ENCODE results near the gene TCP11L2. TPM values are rescaled to one million over a fixed set of nuclear protein-coding genes. Genes with fewer than 3 reads are reported as not detected.
A peak's percentile ranks its signal among the peaks of the same experiment; 100 is the strongest.

The TCP11L2 gene
- total and polyA plus RNA-seq, 9 of the 15 experiments (the other 6 are each of a cell fraction or from before 2014, with no cell fraction given), result 0.39 to 4.5 (median 1.3) TPM

DNA sequence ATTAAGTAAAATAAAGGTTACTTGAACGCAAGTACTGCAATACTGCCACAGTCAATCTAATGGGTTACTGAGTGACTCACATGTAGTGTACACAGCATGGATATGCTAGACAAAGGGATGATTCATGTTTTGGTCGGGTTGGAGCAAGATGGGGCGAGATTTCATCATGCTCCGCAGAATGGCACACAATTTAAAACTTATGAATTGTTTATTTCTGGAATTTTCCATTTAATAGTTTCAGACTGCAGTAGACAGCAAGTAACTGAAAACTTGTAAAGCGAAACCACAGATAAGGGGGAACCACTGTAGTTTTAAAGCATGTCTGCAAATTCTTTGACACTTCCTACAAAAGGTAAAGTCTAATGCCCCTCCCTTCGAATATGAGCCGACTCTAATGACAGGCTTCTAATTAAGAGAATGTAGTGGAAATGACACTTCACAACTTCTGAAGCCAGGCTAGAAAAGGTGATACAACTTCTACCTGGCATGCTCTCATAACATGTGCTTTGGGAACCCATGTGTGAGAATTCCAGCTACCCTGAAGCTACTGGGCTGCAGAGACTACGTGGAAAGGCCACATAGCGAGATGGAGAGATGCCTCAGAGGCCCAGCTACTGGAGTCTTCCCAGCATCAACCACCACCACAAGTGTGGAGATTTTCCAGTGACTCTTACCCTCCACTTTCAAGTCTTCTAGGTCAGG lies 13.9 kb upstream of the TCP11L2 start (continued):
- TF ChIP-seq ZNF717 (CRISPR knock-in tag; IDR thresholded peaks at IDR 0.05) (no peak), LEF1 (IDR thresholded peaks at IDR 0.05) (peak; percentile 59; the same call in 1 of the 2 replicates), ELF2 (CRISPR knock-in tag; IDR thresholded peaks at IDR 0.05) (no peak), MNT (conservative IDR thresholded peaks at IDR 0.05) (0 out of 4 replicates have a peak, but pooled peaks of 1 of the 2 experiments have one; percentile 29), SMAD4 (CRISPR knock-in tag; conservative IDR thresholded peaks at IDR 0.05) (peak; percentile 73), ZNF311 (CRISPR knock-in tag; IDR thresholded peaks at IDR 0.05) (peak; percentile 74), MAZ (CRISPR knock-in tag; conservative IDR thresholded peaks at IDR 0.05 in 1 of 2, IDR thresholded peaks at IDR 0.05 in 1 of 2) (peak in 1 of 2 experiments; percentile 49; a peak in 1 of 4 replicates), JUND (IDR thresholded peaks at IDR 0.05; ENCODE audit: borderline replicate concordance, low read depth, low read length) (peak; percentile 96), JUND (tag; IDR thresholded peaks at IDR 0.05; ENCODE audit: borderline replicate concordance, low read depth, low read length) (peak; percentile 94), SOX6 (IDR thresholded peaks at IDR 0.05) (peak; percentile 93), ATF7 (IDR thresholded peaks at IDR 0.05) (peak; percentile 89), ZSCAN29 (IDR thresholded peaks at IDR 0.05) (no peak), ETV6 (IDR thresholded peaks at IDR 0.05; ENCODE audit: borderline replicate concordance in 1 of 2, low read depth in 2 of 2, low read length in 1 of 2) (no peak), ETV6 (CRISPR knock-in tag; IDR thresholded peaks at IDR 0.05; ENCODE audit: borderline replicate concordance) (no peak), HES1 (IDR thresholded peaks at IDR 0.05; ENCODE audit: low read depth) (no peak), CHCHD3 (CRISPR knock-in tag; IDR thresholded peaks at IDR 0.05) (no peak), ZNF584 (CRISPR knock-in tag; IDR thresholded peaks at IDR 0.05; ENCODE audit: low read depth) (peak; percentile 83), TAF9B (IDR thresholded peaks at IDR 0.05; ENCODE audit: partially characterized antibody) (no peak), TCF7L2 (IDR thresholded peaks at IDR 0.05; ENCODE audit: low read depth, low read length) (no peak), BRD4 (IDR thresholded peaks at IDR 0.05) (0 out of 2 replicates have a peak, but pooled peaks have one; percentile 25), FOXK2 (conservative IDR thresholded peaks at IDR 0.05 in 1 of 2, IDR thresholded peaks at IDR 0.05 in 1 of 2; ENCODE audit: low read depth in 2 of 2) (peak; percentile 55 to 57; a peak in 2 of 4 replicates), TRIM24 (IDR thresholded peaks at IDR 0.05) (peak; percentile 87 to 91), JUNB (CRISPR knock-in tag; conservative IDR thresholded peaks at IDR 0.05) (peak; percentile 60; the same call in 1 of the 2 replicates), HDAC8 (tag; IDR thresholded peaks at IDR 0.05) (peak; percentile 87), PCBP2 (IDR thresholded peaks at IDR 0.05; ENCODE audit: low read depth, low read length, poor library complexity, severe bottlenecking) (no peak)
- TF ChIP-seq, protein P1, sequence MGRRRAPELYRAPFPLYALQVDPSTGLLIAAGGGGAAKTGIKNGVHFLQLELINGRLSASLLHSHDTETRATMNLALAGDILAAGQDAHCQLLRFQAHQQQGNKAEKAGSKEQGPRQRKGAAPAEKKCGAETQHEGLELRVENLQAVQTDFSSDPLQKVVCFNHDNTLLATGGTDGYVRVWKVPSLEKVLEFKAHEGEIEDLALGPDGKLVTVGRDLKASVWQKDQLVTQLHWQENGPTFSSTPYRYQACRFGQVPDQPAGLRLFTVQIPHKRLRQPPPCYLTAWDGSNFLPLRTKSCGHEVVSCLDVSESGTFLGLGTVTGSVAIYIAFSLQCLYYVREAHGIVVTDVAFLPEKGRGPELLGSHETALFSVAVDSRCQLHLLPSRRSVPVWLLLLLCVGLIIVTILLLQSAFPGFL (CRISPR knock-in tag; IDR thresholded peaks at IDR 0.05), result no peak
- TF ChIP-seq, protein P2, sequence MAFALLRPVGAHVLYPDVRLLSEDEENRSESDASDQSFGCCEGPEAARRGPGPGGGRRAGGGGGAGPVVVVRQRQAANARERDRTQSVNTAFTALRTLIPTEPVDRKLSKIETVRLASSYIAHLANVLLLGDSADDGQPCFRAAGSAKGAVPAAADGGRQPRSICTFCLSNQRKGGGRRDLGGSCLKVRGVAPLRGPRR (CRISPR knock-in tag; IDR thresholded peaks at IDR 0.05), result no peak
